ENCODE results near the gene ZDHHC7. TPM values are rescaled to one million over a fixed set of nuclear protein-coding genes. Genes with fewer than 3 reads are reported as not detected.

Gene ZDHHC7
- total and polyA plus RNA-seq, 2 donors (not counting 1 experiment from before 2014, with no cell fraction given), result 96.4 to 135 TPM

DNA sequence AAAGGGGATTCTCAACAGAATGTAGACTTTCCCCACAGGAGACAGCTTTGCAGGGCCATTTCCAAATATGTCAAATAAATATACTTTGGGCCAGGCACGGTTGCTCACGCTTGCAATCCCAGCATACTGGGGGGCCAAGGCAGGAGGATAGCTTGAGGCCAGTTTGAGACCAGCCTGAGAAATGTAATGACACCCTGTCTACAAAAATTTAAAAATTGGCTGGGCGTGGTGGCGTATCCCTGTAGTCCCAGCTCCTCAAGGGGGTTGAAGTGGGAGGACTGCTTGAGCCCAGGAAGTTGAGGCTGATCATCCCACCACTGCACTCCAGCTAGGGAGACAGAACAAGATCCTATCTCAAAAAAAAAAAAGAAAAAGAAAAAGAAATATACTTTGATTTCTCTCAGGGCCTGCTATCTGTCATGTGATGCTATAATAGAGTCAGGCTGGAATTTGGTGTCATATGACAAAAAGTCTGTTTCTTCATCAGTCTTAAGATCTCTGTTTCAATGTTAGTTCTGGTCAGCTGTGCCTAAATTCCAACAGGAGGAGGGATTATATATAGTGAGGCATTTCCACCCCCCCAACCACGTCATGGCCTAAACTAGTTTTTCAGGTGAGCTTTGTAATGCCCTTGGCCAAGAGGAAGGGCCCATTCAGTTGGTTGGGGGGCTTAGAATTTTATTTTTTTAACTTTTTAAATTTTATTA, 4.3 kb upstream of the ZDHHC7 start:
- Histone ChIP-seq H2AFZ (ENCODE audit: low read length) (no peak overlapping the region), H3K27me3 (ENCODE audit: control insufficient read depth, insufficient read depth, low read length) (no peaks in the 10 kb centered on the region), H3K36me3 (ENCODE audit: control insufficient read depth, insufficient read depth, low read length) (no peaks in the 10 kb centered on the region), H3K4me2 (ENCODE audit: extremely low read depth, insufficient read depth, low read length) (no peak overlapping the region), H4K20me1 (ENCODE audit: control insufficient read depth, extremely low read depth, insufficient read depth, low read length) (no peaks in the 10 kb centered on the region), H3K4me3 (replicated peaks in 1 of 4; ENCODE audit: control extremely low read depth in 1 of 4, insufficient read depth in 1 of 4, low read depth in 3 of 4, low read length in 4 of 4) (no peak overlapping the region), H3K4me1 (ENCODE audit: control insufficient read depth, extremely low read depth, insufficient read depth, low read length) (no peaks in the 10 kb centered on the region), H3K9ac (ENCODE audit: insufficient read depth, low read length) (no peak overlapping the region), H3K27ac (ENCODE audit: insufficient read depth, low read length) (no peak overlapping the region), H3K9me3 (ENCODE audit: control insufficient read depth, insufficient read depth, low read depth, low read length) (no peaks in the 10 kb centered on the region), H3K79me2 (ENCODE audit: control insufficient read depth, insufficient read depth, low read length) (peaks cover 6% of the 10 kb centered on the region)
- TF ChIP-seq EZH2 (IDR thresholded peaks at IDR 0.05; ENCODE audit: low read length, missing control alignments), result no peak
- TF ChIP-seq, protein P1, sequence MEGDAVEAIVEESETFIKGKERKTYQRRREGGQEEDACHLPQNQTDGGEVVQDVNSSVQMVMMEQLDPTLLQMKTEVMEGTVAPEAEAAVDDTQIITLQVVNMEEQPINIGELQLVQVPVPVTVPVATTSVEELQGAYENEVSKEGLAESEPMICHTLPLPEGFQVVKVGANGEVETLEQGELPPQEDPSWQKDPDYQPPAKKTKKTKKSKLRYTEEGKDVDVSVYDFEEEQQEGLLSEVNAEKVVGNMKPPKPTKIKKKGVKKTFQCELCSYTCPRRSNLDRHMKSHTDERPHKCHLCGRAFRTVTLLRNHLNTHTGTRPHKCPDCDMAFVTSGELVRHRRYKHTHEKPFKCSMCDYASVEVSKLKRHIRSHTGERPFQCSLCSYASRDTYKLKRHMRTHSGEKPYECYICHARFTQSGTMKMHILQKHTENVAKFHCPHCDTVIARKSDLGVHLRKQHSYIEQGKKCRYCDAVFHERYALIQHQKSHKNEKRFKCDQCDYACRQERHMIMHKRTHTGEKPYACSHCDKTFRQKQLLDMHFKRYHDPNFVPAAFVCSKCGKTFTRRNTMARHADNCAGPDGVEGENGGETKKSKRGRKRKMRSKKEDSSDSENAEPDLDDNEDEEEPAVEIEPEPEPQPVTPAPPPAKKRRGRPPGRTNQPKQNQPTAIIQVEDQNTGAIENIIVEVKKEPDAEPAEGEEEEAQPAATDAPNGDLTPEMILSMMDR (conservative IDR thresholded peaks at IDR 0.05 in 1 of 2, IDR thresholded peaks at IDR 0.05 in 1 of 2; ENCODE audit: low read depth in 1 of 2, low read length in 2 of 2), result no peak
- DNase-seq (ENCODE audit: low read depth in 2 of 2), result no peak

DNA sequence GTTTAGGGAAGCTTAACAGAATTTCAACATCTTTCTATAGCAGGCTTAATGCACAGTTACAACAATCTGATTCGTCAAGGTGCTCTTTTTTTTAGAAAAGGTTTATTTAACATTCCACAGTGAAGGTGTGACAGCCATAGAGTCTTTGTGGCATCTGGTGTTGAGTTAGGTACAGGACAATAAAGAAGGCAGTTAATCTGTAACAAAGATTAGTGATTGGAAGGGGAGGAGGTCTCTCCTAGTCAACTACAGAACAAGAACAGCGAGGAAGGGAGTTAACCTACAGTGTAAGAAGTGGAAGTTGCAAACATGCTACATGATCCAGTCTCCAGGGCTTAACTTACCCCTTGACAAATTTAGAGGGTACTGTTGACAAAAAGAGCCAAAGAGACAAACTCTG, 3.0 kb upstream of the ZDHHC7 start:
- H3K4me3 ChIP-seq (replicated peaks in 1 of 4; ENCODE audit: control extremely low read depth in 1 of 4, insufficient read depth in 1 of 4, low read depth in 3 of 4, low read length in 4 of 4), result no peak overlapping the region
- peaks cover 2% of the 10 kb centered on the region for H3K4me1 ChIP-seq (ENCODE audit: control insufficient read depth, extremely low read depth, insufficient read depth, low read length)
- H3K79me2 ChIP-seq (ENCODE audit: control insufficient read depth, insufficient read depth, low read length), result peaks cover 18% of the 10 kb centered on the region
- no peak for DNase-seq (ENCODE audit: low read depth in 2 of 2)
- H3K27ac ChIP-seq (ENCODE audit: insufficient read depth, low read length), result no peak overlapping the region
- no peak overlapping the region for H3K9ac ChIP-seq (ENCODE audit: insufficient read depth, low read length)
- TF ChIP-seq EZH2 (IDR thresholded peaks at IDR 0.05; ENCODE audit: low read length, missing control alignments), result no peak
- TF ChIP-seq, protein P1 (conservative IDR thresholded peaks at IDR 0.05 in 1 of 2, IDR thresholded peaks at IDR 0.05 in 1 of 2; ENCODE audit: low read depth in 1 of 2, low read length in 2 of 2), result no peak
- no peak overlapping the region for H3K4me2 ChIP-seq (ENCODE audit: extremely low read depth, insufficient read depth, low read length)
- no peaks in the 10 kb centered on the region for H3K27me3 ChIP-seq (ENCODE audit: control insufficient read depth, insufficient read depth, low read length)
- H4K20me1 ChIP-seq (ENCODE audit: control insufficient read depth, extremely low read depth, insufficient read depth, low read length), result no peaks in the 10 kb centered on the region
- H3K9me3 ChIP-seq (ENCODE audit: control insufficient read depth, insufficient read depth, low read depth, low read length), result no peaks in the 10 kb centered on the region
- no peak overlapping the region for H2AFZ ChIP-seq (ENCODE audit: low read length)
- H3K36me3 ChIP-seq (ENCODE audit: control insufficient read depth, insufficient read depth, low read length), result no peaks in the 10 kb centered on the region

DNA sequence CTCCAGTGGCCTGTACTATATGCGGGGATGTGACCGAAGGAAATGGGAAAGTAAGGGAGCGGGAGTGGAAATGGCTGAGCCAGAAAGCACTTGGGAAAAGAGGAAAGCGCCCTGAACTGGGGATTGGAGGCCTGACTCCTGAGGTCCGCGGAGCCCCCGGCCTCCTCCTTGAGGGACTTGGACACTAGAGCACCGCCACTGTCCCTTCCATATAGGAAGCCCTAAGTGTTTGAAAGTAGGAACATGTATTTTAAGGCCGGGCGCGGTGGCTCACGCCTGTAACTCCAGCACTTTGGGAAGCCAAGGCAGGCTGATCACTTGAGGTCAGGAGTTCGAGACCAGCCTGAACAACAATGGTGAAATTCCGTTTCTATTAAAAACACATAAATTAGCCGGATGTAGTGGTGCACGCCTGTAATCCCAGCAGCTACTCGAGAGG, 530 bp upstream of the ZDHHC7 start:
- no peak for TF ChIP-seq EZH2 (IDR thresholded peaks at IDR 0.05; ENCODE audit: low read length, missing control alignments)
- TF ChIP-seq, protein P1 (conservative IDR thresholded peaks at IDR 0.05 in 1 of 2, IDR thresholded peaks at IDR 0.05 in 1 of 2; ENCODE audit: low read depth in 1 of 2, low read length in 2 of 2), result no peak
- Histone ChIP-seq H3K36me3 (ENCODE audit: control insufficient read depth, insufficient read depth, low read length) (no peaks in the 10 kb centered on the region), H3K4me1 (ENCODE audit: control insufficient read depth, extremely low read depth, insufficient read depth, low read length) (peaks cover 4% of the 10 kb centered on the region), H3K9ac (ENCODE audit: insufficient read depth, low read length) (peak overlapping the region; percentile 96), H3K4me2 (ENCODE audit: extremely low read depth, insufficient read depth, low read length) (peak overlapping the region; percentile 83), H3K9me3 (ENCODE audit: control insufficient read depth, insufficient read depth, low read depth, low read length) (no peaks in the 10 kb centered on the region), H2AFZ (ENCODE audit: low read length) (peak overlapping the region; percentile 73), H3K79me2 (ENCODE audit: control insufficient read depth, insufficient read depth, low read length) (peaks cover 43% of the 10 kb centered on the region), H4K20me1 (ENCODE audit: control insufficient read depth, extremely low read depth, insufficient read depth, low read length) (no peaks in the 10 kb centered on the region), H3K27ac (ENCODE audit: insufficient read depth, low read length) (peak overlapping the region; percentile 98), H3K4me3 (replicated peaks in 1 of 4; ENCODE audit: control extremely low read depth in 1 of 4, insufficient read depth in 1 of 4, low read depth in 3 of 4, low read length in 4 of 4) (peak overlapping the region; percentile 77 to 99 (median 92)), H3K27me3 (ENCODE audit: control insufficient read depth, insufficient read depth, low read length) (no peaks in the 10 kb centered on the region)
- DNase-seq (ENCODE audit: low read depth in 2 of 2), result no peak
